Jurkat, Clone E6-1 (cell line): ENCODE data around the gene GNPDA2.

Source experiments
- DNase-seq: peaks from one replicate; pipeline ENCODE4 v3.0.0-alpha.2; 2011; ENCODE audit warnings: low read depth, low spot score
- H3K4me3 ChIP-seq: 2 replicates; pipeline ENCODE4 v1.5.1; 2011; ENCODE audit warnings: mild to moderate bottlenecking, low read length, control low read depth, moderate library complexity

Gene GNPDA2

DNA sequence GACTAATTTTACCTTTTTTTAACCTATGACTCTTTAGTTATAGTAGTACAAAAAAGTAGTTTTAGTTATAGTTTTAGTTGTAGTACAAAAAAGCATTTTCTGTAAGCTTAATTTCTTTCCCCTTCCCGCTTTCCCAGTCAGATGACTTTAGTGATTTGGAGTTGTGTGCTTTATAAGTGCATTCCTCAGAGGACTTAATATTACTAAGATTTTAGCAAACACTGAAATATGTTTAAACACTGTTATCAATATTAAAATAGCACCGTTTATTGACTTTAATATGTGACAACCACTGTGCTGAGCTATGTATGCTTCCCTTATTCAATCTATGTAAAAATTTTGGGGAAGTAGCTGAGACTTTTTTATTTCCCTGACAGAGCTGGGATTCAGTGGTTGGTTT, 25.3 kb downstream of the GNPDA2 start:
- DNase-seq = no peak
- H3K4me3 ChIP-seq = no peak overlapping the region

DNA sequence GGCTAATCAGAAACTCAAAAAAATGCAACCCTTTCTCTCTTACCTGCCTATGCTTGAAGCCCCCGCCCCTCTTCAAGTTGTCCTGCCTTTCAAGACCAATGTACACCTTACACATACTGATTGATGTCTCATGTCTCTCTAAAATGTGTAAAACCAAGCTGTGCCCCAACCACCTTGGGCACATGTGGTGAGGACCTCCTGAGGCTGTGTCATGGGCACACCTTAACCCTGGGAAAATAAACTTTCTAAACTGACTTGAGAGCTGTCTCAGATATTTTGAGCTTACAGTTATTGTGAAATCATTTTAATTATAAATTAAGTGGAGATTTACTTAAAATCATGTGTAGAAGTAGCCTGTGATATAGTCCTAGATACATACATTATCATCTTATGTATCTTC, 25.9 kb downstream of the GNPDA2 start:
- no peak for DNase-seq
- no peak overlapping the region for H3K4me3 ChIP-seq

DNA sequence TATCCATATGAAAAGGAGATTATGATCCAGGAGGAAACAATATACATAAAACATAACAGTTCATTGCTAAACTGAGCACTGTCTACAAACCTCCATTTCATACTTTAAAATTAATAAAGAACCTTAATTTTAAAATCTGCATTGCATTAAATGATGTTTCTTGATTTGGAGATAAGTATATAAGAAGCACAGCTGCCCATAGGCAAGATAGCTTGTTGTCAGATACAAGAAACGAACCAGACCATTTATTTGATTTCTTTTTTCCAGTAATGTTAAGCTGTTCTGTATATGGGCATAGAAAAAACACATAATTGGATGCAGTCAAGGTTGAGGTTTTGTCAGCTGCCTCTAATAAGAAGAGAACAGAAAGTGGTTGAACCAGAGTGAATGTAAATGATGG, 41.7 kb downstream of the GNPDA2 start:
- H3K4me3 ChIP-seq = no peak overlapping the region
- no peak for DNase-seq

DNA sequence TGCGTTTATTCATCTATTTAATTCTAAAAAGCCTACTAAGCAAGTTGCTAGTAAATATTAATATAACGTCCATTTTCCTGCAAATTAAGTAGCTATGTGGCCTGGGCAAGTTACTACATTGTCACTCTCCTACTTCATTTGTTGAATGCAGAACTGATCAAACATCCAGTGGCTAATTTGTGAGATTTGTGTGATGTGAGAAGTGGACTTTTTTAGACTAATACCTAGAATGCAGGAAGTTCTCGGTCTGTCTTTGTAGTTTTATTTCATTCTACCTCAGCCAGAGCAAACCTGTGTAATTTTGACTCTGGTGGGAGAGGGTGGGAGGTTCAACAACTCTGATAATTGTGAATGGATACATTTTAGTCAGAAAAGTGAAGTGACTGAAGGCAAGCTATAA, 47.3 kb downstream of the GNPDA2 start:
- H3K4me3 ChIP-seq = peak overlapping the region; percentile 77
- peak; percentile 4 for DNase-seq

DNA sequence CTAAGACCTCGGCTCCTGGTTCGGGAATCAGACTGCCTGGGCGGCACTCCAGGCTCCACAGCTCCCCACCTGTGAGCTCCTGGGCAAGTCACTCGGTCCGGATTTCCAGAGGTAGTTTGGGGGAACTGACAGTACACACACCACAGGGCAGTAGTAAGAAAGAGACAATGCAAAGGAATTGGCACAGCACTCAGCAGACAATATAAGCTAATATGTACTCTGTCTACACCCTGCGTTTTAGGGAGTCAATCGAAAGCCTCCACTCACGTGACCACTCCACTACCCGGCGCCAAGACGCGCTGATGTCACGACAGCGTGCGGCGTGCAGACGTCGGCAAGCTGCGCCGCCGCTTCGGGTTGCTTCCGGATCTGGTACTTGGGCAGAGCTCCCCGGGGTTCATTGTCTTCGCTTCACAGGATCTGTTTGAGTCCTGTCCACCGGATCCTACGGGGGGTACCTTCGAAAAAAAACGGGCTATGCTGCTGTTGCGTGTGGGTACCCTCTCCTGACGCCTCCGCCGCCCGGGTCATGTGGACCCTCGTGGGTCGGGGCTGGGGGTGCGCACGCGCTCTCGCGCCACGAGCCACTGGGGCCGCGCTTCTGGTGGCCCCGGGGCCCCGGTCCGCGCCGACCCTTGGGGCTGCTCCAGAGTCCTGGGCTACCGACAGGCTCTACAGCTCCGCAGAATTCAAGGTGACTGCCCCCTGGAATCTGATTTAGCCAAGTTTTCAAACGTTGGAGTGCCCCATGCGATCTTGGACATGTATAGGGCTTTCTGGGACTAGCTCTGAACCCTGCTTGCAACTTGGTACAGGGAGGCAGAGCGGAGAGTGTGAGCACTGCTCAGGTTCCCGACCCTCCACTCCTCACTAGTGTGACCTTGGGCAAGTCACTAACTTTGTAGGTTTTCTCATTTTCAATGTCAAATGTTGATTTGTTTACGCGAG, 48.0 kb downstream of the GNPDA2 start, which contains the start of gene GUF1:
Gene GUF1, plus strand, starts transcription at position 327 of the 948 bp plus-strand sequence. Its CDS starts 203 bp downstream, at position 530.
- peak; percentile 86 for DNase-seq
- H3K4me3 ChIP-seq = peak within 1 kb of the TSS; percentile 77

DNA sequence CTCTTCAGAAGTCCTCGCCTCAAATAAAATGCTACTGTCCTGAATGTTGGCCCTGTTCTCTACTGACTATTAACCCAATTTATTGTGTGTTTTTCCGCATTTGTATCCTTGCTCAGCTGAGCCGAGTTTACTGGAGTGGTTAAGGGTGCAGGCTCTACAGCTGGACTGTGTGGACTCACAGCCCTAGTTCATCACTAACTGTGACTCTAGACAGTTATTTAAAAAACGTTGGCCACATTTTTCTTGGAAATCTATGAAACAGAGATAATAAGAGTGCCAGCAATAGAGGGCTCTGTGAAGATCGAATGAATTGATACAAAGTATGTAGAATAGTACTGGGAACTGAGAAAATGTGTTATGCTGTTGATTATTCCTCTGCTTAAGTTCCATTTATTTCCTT, 51.0 kb downstream of the GNPDA2 start:
- no peak overlapping the region for H3K4me3 ChIP-seq
- DNase-seq = no peak

DNA sequence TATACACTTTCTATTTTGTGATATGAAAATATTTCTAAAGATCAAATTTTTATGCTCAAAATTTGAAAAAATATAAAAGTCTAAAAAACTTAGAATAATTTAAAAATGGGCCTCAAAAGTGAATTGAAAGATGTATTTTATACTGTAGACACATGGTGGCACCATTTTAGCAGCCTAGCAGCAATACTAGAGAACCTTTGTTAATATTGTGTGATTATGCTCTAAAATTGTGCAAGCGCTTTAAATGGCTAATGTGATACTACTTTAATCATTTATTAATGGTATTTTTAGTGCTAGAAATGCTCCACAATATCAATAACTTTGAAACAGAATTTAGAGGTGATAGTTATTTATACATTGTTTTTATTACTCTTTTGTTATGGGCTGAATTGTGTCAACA, 51.9 kb downstream of the GNPDA2 start:
- DNase-seq = no peak
- no peak overlapping the region for H3K4me3 ChIP-seq

DNA sequence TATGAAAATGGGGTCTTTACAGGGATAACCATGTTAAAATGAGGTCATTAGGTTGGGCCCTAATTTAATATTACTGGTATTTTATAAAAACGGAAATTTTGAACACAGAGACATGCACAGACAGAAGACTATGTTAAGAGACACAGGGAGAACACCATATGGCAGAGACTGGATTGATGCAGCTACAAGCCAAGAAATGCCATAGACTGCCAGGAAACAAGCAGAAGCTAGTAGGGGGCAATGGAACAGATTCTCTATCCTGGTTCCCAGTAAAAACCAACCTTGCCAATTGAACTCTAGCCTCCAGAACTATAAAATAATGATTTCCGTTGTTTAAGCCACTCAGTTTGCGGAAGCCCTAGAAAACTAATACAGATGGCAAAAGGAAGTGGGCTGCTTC, 54.7 kb downstream of the GNPDA2 start:
- no peak for DNase-seq

DNA sequence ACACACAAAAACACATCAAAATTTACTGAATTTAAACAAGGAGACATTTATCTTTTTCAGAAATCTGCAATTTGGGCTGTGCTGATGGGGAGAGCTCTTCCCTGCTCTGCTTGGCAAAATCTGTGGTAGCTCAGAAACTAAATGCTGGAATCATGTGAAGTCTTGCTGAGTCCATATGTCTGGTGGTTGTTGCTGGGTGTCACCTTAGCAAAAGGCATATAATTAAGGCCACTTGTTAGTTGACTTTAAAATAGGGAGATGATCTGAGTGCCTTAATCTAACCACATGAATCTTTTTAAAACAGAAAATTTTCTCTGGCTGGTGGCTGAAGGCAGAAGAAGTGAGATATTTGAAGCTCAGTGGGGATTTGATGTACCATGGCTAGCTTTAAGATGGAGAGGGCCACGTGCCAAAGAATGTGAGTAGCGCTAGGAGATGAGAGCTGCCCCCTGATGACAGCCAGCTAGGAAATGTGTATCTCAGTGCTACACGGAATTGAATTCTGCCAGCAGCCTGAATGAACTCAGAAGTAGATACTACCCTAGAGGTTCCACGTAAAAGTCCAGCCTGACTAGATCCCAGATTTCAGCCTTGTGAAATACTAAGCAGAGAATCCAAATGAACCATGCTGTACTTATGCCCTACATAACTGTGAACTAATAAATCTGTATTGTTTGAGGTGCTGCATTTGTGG, 55.7 kb downstream of the GNPDA2 start:
- no peak for DNase-seq
- no peak overlapping the region for H3K4me3 ChIP-seq

More for the DNA sequence above, 54.7 kb downstream of the GNPDA2 start:
- no peak overlapping the region for H3K4me3 ChIP-seq

DNA sequence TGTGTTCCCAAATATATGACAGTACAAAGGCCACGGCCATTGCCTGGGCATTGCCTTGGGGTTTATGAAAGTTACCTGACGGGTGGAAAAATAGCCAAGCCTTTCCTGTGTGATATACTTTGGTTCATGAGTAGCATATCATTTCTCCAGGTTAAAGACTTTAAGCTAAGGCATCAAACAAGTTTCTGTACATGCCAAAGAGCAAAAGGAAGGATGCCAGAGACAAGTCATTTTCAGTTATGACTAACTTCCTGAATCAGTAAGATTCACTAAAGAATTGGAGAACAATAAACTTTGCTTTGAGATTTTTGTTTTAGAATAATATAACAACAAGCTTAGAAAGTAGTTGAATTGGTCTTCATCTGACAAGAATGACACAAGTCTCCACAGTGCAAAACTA, 57.8 kb downstream of the GNPDA2 start:
- DNase-seq = no peak
- no peak overlapping the region for H3K4me3 ChIP-seq

DNA sequence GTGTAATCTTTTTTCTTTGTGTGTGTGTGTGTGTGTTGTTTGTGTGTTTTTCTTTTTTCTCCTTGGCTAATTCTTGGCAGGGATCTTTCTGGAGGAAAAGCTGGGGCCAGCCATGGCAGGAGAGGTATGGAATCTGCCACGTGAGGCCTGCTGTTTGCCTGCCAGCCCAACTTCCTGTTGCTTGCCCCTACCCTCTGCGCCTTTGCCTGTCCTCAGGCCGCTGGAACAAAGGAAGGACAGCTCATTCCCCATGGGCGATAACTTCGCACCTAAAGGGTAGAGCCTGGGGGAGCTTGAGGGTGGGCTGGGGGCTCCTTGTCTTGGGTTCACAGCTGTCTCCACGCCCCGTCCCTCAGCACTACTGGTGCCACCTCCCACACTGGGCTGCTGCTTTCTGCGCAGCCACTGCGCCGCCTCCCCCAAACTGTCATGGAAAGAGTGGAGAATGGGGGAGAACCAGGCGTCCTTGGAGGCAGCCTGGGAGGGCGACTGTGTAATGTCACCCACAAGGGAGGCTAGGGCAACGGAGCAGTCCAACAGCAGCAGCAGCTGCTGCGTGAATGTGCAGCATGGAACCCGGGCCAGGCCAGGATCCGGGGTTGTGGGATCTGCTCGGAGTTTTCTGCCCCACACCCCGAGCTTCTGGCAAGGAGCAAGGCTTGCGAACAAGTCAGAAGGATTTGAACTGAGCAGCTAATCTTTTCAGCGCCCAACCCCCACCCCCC, 62.7 kb downstream of the GNPDA2 start:
- no peak for DNase-seq
- H3K4me3 ChIP-seq = no peak overlapping the region

DNA sequence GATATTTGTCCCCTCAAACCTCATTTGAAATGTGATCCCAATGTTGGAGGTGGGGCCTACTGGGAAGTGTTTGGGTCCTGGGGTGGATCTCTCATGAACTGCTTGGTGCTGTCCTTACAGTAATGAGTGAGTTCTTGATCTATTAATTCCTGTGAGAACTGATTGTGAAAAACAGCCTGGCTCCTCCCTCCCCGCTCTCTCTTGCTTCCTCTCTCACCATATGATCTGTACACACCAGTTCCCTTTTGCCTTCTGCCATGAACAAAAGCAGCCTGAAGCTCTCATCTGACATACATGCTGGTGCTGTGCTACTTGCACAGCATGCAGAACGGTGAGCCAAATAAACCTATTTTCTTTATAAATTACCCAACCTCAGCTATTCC, 63.7 kb downstream of the GNPDA2 start:
- DNase-seq = no peak
- H3K4me3 ChIP-seq = no peak overlapping the region

DNA sequence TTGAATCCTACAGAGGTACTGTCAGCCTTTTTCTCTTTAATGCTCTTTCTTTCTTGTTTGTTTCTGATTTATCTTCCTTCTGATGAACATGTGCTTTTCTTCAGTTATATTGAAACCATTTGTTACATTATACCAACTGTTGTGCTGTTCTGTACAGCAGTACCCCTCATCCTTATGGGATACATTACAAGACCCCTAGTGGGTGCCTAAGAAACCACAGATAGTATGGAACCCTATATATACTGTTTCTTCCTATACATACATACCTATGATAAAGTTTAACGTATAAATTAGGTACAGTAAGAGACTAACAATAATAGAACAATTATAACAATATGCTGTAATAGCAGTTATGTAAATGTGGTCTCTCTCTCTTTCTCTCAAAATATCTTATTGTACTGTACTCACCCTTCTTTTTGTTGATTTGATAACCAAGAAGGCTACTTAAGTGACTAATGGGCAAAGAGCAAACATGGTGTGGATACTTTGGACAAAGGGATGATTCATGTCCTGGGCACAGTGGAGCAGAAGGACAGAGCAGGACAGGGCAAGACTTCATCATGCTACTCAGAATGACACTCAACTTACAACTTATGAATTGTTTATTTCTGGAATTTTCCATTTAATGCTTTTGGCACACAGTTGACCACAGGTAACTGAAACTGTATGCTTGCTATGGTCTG, 64.3 kb downstream of the GNPDA2 start:
- H3K4me3 ChIP-seq = no peak overlapping the region
- no peak for DNase-seq

DNA sequence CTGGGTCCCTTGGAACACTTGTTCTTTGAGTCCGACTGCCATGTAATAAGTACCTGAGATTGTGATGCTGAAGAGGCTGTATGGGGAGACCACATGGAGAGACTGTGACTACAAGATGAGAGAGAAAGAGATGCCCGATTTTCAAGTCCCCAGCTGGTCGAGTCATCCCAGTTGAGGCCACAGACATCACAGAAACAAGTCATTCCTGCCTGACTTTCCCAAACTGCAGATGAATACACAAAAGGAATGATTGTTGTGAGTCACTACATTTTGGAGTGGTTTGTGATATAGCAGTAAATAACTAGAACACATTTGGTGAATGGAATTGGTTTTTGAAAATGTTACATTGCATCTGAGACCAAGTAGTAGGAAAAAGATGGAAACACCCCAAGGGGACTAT, 66.0 kb downstream of the GNPDA2 start:
- no peak overlapping the region for H3K4me3 ChIP-seq
- no peak for DNase-seq

DNA sequence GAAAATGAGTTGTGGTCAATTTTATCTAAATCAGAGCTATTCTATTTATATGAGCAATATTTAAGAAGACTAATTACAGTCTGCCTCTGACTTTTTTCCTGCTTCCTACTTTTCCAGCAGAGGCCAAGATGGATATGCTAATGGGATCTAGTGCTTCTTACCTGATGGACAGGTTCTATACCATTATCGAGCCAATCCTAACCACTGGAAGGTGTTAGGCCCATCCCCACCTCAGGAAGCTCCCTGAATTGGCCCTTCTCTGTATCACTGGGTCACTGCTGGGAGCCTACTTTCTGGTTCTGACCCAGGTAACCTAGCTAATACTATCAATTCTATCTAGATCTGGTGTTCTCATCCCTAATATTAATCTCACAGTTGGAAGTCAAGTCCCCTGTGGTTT, 74.4 kb downstream of the GNPDA2 start:
- no peak for DNase-seq
- no peak overlapping the region for H3K4me3 ChIP-seq
